Effector memory CD8-positive, alpha-beta T cell (primary cell): ENCODE results near the gene FHIT.

Experiments used
- ATAC-seq: fragments of 150-1000 bp; cut with Tn5 transposase; replicated peaks from 2 replicates; pipeline ENCODE4 v1.10.0; 2021; ENCODE audit warnings: mild to moderate bottlenecking, moderate library complexity
- DNase-seq, 3 experiments: peaks; one replicate each; pipeline ENCODE4 v3.0.0; 2021
- H3K27ac Mint-ChIP-seq, 2 donors: one replicate each; pipeline ENCODE4 v1.8.0; 2022; ENCODE audit warnings: mild to moderate bottlenecking in 2 of 2, mixed read lengths in 2 of 2, moderate library complexity in 2 of 2
- H3K27me3 Mint-ChIP-seq, 2 donors: one replicate each; pipeline ENCODE4 v1.8.0; 2022; ENCODE audit warnings: mixed read lengths in 2 of 2
- H3K36me3 Mint-ChIP-seq: one replicate; pipeline ENCODE4 v1.8.0; 2022; ENCODE audit warnings: mild to moderate bottlenecking, moderate library complexity, mixed read lengths; ENCODE audit not compliant: insufficient read depth
- H3K4me1 Mint-ChIP-seq, 2 donors: one replicate each; pipeline ENCODE4 v1.8.0; 2022; ENCODE audit warnings: low read depth in 2 of 2, mixed read lengths in 2 of 2
- H3K4me3 Mint-ChIP-seq, 2 donors: one replicate each; pipeline ENCODE4 v1.8.0; 2022; ENCODE audit warnings: mild to moderate bottlenecking in 2 of 2, mixed read lengths in 2 of 2, moderate library complexity in 2 of 2
- H3K9me3 Mint-ChIP-seq, 2 donors: one replicate each; pipeline ENCODE4 v1.8.0; 2022; ENCODE audit warnings: mixed read lengths in 2 of 2

FHIT gene

DNA sequence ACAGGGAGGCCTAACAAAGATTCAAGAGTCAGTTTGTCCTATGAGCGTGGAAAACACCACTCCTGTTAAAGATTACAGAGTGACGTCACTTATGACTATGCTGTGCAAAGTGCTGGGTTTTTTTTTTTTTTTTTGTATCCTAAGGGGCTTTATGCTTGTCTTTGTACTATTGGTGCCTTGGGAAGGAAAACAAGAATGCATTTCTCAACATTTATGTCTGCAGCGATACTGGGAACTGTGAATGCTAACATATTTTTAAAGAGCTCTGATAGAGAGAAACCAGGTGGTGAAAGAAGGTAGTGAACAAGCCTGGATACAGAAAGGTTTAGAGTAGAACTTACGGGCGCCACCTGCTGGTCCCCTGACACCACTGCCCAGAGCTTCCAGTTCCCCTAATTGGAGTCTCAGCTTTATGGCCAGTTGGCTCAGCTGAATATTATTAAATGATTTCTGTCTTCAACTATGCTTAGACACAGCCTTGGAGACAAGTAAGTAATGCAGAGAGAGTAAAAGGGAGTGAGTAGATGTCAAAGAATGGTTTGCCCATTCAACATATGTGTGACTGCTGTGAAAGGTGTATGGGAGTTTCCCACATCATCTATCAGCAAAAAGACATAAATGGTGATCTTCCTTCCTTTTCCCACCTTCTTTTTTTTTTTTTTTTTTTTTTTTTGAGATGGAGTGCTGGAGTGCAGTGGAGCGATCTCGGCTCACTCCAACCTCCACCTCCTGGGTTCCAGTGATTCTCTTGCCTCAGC lies 1393.5 kb downstream of the FHIT start:
- no peaks in the 10 kb centered on the region for H3K9me3 Mint-ChIP-seq
- DNase-seq = peak; percentile 62 to 70 (median 66)
- no peak overlapping the region for H3K27ac Mint-ChIP-seq
- H3K27me3 Mint-ChIP-seq = no peaks in the 10 kb centered on the region
- H3K4me1 Mint-ChIP-seq = peaks cover 5 to 6% of the 10 kb centered on the region in 2 donors
- no peak overlapping the region for H3K4me3 Mint-ChIP-seq
- H3K36me3 Mint-ChIP-seq = no peaks in the 10 kb centered on the region
- peak; percentile 98 for ATAC-seq

- Mint-ChIP-seq H3K4me1 (peaks cover 4 to 5% of the 10 kb centered on the region in 2 donors), H3K9me3 (no peaks in the 10 kb centered on the region), H3K36me3 (no peaks in the 10 kb centered on the region), H3K4me3 (no peak overlapping the region), H3K27me3 (no peaks in the 10 kb centered on the region), H3K27ac (no peak overlapping the region)
- ATAC-seq (no peak), DNase-seq (no peak)
Observed at GRCh38 chr3:59856934-59857460, 1394.3 kb downstream of the FHIT start.

- H3K27ac Mint-ChIP-seq = no peak overlapping the region
- no peaks in the 10 kb centered on the region for H3K36me3 Mint-ChIP-seq
- no peaks in the 10 kb centered on the region for H3K27me3 Mint-ChIP-seq
- DNase-seq (no peak), ATAC-seq (no peak)
- H3K4me3 Mint-ChIP-seq = no peak overlapping the region
- peaks cover 4 to 5% of the 10 kb centered on the region in 2 donors for H3K4me1 Mint-ChIP-seq
- no peaks in the 10 kb centered on the region for H3K9me3 Mint-ChIP-seq
Observed at GRCh38 chr3:59854061-59854709, 1397.1 kb downstream of the FHIT start.

- Mint-ChIP-seq H3K9me3 (peaks cover 7 to 8% of the 10 kb centered on the region in 2 donors), H3K27ac (no peak overlapping the region), H3K36me3 (no peaks in the 10 kb centered on the region), H3K27me3 (no peaks in the 10 kb centered on the region), H3K4me1 (no peaks in the 10 kb centered on the region), H3K4me3 (no peak overlapping the region)
- ATAC-seq (no peak), DNase-seq (no peak)
Observed at GRCh38 chr3:59850417-59850816, 1400.8 kb downstream of the FHIT start.

GRCh38 chr3:59845386-59845785 lies 1405.9 kb downstream of the FHIT start:
- no peak for DNase-seq
- Mint-ChIP-seq H3K4me3 (no peak overlapping the region), H3K4me1 (peaks cover 3 to 5% of the 10 kb centered on the region in 2 donors), H3K27ac (no peak overlapping the region), H3K36me3 (no peaks in the 10 kb centered on the region), H3K9me3 (peaks cover 7 to 8% of the 10 kb centered on the region in 2 donors), H3K27me3 (no peaks in the 10 kb centered on the region)
- ATAC-seq = no peak

GRCh38 chr3:59843821-59844220 lies 1407.4 kb downstream of the FHIT start:
- Mint-ChIP-seq H3K4me1 (peaks cover 14 to 16% of the 10 kb centered on the region in 2 donors), H3K27ac (no peak overlapping the region), H3K4me3 (no peak overlapping the region), H3K27me3 (no peaks in the 10 kb centered on the region), H3K9me3 (peaks cover 7 to 8% of the 10 kb centered on the region in 2 donors), H3K36me3 (no peaks in the 10 kb centered on the region)
- DNase-seq = no peak
- no peak for ATAC-seq

DNA sequence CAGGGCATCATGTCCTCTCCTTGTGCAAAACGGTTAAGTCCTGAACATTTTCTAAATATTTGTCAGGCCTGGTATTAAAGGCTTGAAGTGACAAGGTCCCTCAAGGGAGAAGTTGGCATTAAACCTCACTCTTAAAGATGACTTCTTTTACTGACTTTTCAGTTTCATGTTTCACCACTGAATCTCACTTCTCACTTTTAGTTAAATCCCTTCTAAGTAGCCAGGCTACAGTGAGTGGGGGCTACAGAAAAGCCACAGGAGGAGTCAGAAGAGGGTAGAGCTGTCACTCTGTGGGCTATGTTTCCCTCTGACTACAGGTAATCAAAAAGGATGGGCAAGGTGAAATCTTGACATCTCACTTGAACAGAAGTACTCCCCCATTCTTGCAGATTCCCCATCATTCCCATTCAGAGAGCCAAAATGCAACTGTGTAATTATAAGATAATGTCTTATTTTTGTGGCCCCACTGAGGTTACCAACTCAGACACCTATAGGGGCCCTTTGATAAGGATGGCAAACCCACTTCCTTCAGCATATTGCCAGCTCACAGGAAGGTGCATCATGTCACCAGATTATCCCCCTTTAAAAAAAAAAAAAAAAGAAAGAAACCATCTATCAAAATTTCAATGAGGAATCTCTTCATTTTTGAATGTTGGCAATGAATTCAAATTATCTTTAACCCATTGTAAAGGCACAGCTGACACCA lies 1411.3 kb downstream of the FHIT start:
- peak overlapping the region; percentile 16 to 59 for H3K27ac Mint-ChIP-seq
- H3K27me3 Mint-ChIP-seq = no peaks in the 10 kb centered on the region
- H3K9me3 Mint-ChIP-seq = no peaks in the 10 kb centered on the region
- ATAC-seq (peak; percentile 76), DNase-seq (no peak)
- H3K4me3 Mint-ChIP-seq = peak overlapping the region in 1 of 2 donors; percentile 17
- peaks cover 14 to 16% of the 10 kb centered on the region in 2 donors for H3K4me1 Mint-ChIP-seq
- H3K36me3 Mint-ChIP-seq = no peaks in the 10 kb centered on the region

DNA sequence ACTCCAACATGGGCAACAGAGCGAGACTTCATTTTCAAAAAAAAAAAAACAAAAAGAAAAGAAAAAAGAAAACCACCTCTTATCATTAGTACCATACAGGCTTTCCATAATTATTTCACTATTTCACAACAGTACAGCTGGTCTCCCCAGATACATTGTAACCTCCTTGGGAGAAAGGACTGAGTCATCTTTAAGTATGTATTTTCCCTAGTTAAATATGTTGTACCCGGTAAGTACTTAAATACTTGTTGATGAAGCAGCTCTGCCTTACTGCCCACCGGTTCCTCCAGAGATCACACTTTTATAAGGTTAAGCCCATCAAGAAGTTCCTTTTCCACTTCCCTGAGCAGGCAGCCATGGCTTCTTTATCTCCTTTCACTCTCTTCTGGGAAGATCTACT lies 1412.0 kb downstream of the FHIT start:
- H3K4me3 Mint-ChIP-seq = no peak overlapping the region
- DNase-seq = no peak

GRCh38 chr3:59836531-59836930 lies 1414.7 kb downstream of the FHIT start:
- no peaks in the 10 kb centered on the region for H3K9me3 Mint-ChIP-seq
- no peak overlapping the region for H3K4me3 Mint-ChIP-seq
- peaks cover 0 to 6% of the 10 kb centered on the region in 2 donors for H3K27me3 Mint-ChIP-seq
- H3K27ac Mint-ChIP-seq = no peak overlapping the region
- peaks cover 14 to 16% of the 10 kb centered on the region in 2 donors for H3K4me1 Mint-ChIP-seq
- no peak for ATAC-seq
- no peaks in the 10 kb centered on the region for H3K36me3 Mint-ChIP-seq
- no peak for DNase-seq

More for the DNA sequence above, 1412.0 kb downstream of the FHIT start:
- no peaks in the 10 kb centered on the region for H3K9me3 Mint-ChIP-seq
- H3K27ac Mint-ChIP-seq = peak overlapping the region; percentile 16 to 59
- H3K36me3 Mint-ChIP-seq = no peaks in the 10 kb centered on the region
- H3K4me1 Mint-ChIP-seq = peaks cover 14 to 16% of the 10 kb centered on the region in 2 donors
- ATAC-seq = no peak
- no peaks in the 10 kb centered on the region for H3K27me3 Mint-ChIP-seq

- Mint-ChIP-seq H3K27me3 (peaks cover 0 to 6% of the 10 kb centered on the region in 2 donors), H3K4me1 (no peaks in the 10 kb centered on the region), H3K9me3 (no peaks in the 10 kb centered on the region), H3K36me3 (no peaks in the 10 kb centered on the region), H3K4me3 (no peak overlapping the region), H3K27ac (no peak overlapping the region)
- no peak for DNase-seq
- ATAC-seq = no peak
Observed at GRCh38 chr3:59832702-59833101, 1418.5 kb downstream of the FHIT start.

DNA sequence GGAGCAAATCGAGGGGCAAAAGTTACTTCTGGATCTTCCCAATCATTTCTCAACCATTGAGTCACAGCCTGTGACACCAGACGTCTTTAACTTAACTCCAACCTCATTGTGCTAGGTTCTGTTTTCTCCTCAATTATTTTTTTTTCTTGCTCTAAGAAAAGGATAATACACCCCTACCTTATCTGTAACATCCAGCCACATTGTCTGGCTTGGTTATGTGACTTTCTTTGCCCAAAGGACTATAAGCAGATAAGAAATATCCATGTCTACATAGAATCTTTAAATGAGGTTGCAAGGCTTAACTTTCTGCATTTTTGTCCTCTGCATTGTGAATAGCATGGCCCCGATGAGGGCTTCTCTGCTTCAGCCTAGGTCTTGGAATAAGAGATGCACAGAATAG lies 1419.0 kb downstream of the FHIT start:
- no peak overlapping the region for H3K4me3 Mint-ChIP-seq
- no peak for ATAC-seq
- no peaks in the 10 kb centered on the region for H3K4me1 Mint-ChIP-seq
- peaks cover 0 to 6% of the 10 kb centered on the region in 2 donors for H3K27me3 Mint-ChIP-seq
- DNase-seq = no peak
- no peaks in the 10 kb centered on the region for H3K9me3 Mint-ChIP-seq
- no peak overlapping the region for H3K27ac Mint-ChIP-seq
- no peaks in the 10 kb centered on the region for H3K36me3 Mint-ChIP-seq

DNA sequence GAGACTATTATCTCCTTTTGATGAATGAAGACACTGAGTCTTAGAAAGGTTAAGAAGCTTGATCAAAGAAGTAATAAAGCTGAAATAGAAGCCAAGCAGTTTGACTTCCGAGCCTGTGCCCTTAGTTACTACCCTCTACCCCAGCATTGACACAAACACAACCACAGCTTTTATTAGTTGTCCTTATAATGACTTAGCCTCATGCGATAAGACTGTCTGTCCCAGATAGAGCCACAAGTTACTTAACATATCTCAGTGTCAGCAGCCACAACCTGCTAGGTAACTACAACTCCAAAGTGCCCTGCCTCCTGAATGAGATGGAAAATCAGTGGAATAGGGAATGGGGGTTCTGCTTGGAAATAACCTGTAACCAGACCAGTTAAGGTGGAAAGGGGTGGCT lies 1419.9 kb downstream of the FHIT start:
- H3K36me3 Mint-ChIP-seq = no peaks in the 10 kb centered on the region
- H3K27me3 Mint-ChIP-seq = peaks cover 0 to 6% of the 10 kb centered on the region in 2 donors
- no peak for ATAC-seq
- DNase-seq = no peak
- no peaks in the 10 kb centered on the region for H3K9me3 Mint-ChIP-seq
- no peak overlapping the region for H3K4me3 Mint-ChIP-seq
- H3K4me1 Mint-ChIP-seq = no peaks in the 10 kb centered on the region
- no peak overlapping the region for H3K27ac Mint-ChIP-seq

- no peaks in the 10 kb centered on the region for H3K4me1 Mint-ChIP-seq
- no peaks in the 10 kb centered on the region for H3K36me3 Mint-ChIP-seq
- no peak overlapping the region for H3K27ac Mint-ChIP-seq
- peaks cover 0 to 6% of the 10 kb centered on the region in 2 donors for H3K27me3 Mint-ChIP-seq
- H3K4me3 Mint-ChIP-seq = no peak overlapping the region
- no peaks in the 10 kb centered on the region for H3K9me3 Mint-ChIP-seq
- DNase-seq (no peak), ATAC-seq (no peak)
Observed at GRCh38 chr3:59829527-59829926, 1421.7 kb downstream of the FHIT start.
